ENCODE measurements around the gene COL4A6. TPM values are rescaled to one million over a fixed set of nuclear protein-coding genes. Genes with fewer than 3 reads are reported as not detected.

Gene COL4A6
- total RNA-seq, 2 experiments from 2014 or later = not detected

GRCh38 chrX:108341947-108342346, 96.3 kb downstream of the COL4A6 start:
- Histone ChIP-seq H3K4me1 (ENCODE audit: insufficient read depth, low read length, poor library complexity, severe bottlenecking) (no peaks in the 10 kb centered on the region), H2AFZ (ENCODE audit: low read length) (no peak overlapping the region), H4K20me1 (ENCODE audit: insufficient read depth, low read length) (no peaks in the 10 kb centered on the region), H3K27ac (ENCODE audit: low read depth, low read length, poor library complexity, severe bottlenecking) (no peak overlapping the region), H3K4me2 (ENCODE audit: low read length) (no peak overlapping the region), H3K36me3 (ENCODE audit: insufficient read depth, low read length) (no peaks in the 10 kb centered on the region), H3K4me3 (ENCODE audit: low read depth, low read length, poor library complexity, severe bottlenecking) (no peak overlapping the region), H3K79me2 (ENCODE audit: insufficient read depth, low read depth, low read length) (no peaks in the 10 kb centered on the region), H3K9me3 (ENCODE audit: low read length) (no peaks in the 10 kb centered on the region), H3K9me2 (ENCODE audit: insufficient read depth, low read length) (no peaks in the 10 kb centered on the region)
- CTCF ChIA-PET (ENCODE audit: unreplicated experiment) = no interaction called here
- POLR2A ChIA-PET = no interaction called here
- intact Hi-C loops (cut with micrococcal nuclease; ENCODE audit: unreplicated experiment) = no loop called here
- TF ChIP-seq EZH2phosphoT487 (IDR thresholded peaks at IDR 0.05; ENCODE audit: borderline replicate concordance, low read depth, low read length) (no peak), CTCF (conservative IDR thresholded peaks at IDR 0.05; ENCODE audit: low read length) (no peak)
- BruUV-seq (replicated peaks) = no TSS peak
- no peak for DNase-seq (ENCODE audit: low spot score)

- CTCF ChIA-PET (ENCODE audit: unreplicated experiment) = no interaction called here
- Histone ChIP-seq H3K9me2 (ENCODE audit: insufficient read depth, low read length) (no peaks in the 10 kb centered on the region), H3K9me3 (ENCODE audit: low read length) (no peaks in the 10 kb centered on the region), H3K79me2 (ENCODE audit: insufficient read depth, low read depth, low read length) (no peaks in the 10 kb centered on the region), H3K4me3 (ENCODE audit: low read depth, low read length, poor library complexity, severe bottlenecking) (no peak overlapping the region), H3K27ac (ENCODE audit: low read depth, low read length, poor library complexity, severe bottlenecking) (no peak overlapping the region), H3K4me1 (ENCODE audit: insufficient read depth, low read length, poor library complexity, severe bottlenecking) (no peaks in the 10 kb centered on the region), H3K4me2 (ENCODE audit: low read length) (no peak overlapping the region), H2AFZ (ENCODE audit: low read length) (no peak overlapping the region), H4K20me1 (ENCODE audit: insufficient read depth, low read length) (no peaks in the 10 kb centered on the region), H3K36me3 (ENCODE audit: insufficient read depth, low read length) (no peaks in the 10 kb centered on the region)
- intact Hi-C loops (cut with micrococcal nuclease; ENCODE audit: unreplicated experiment) = no loop called here
- TF ChIP-seq CTCF (conservative IDR thresholded peaks at IDR 0.05; ENCODE audit: low read length) (no peak), EZH2phosphoT487 (IDR thresholded peaks at IDR 0.05; ENCODE audit: borderline replicate concordance, low read depth, low read length) (no peak)
- no peak for DNase-seq (ENCODE audit: low spot score)
- no TSS peak for BruUV-seq (replicated peaks)
- POLR2A ChIA-PET = no interaction called here
Observed at GRCh38 chrX:108332281-108332680, 105.9 kb downstream of the COL4A6 start.

- Histone ChIP-seq H2AFZ (ENCODE audit: low read length) (no peak overlapping the region), H3K27ac (ENCODE audit: low read depth, low read length, poor library complexity, severe bottlenecking) (no peak overlapping the region), H3K79me2 (ENCODE audit: insufficient read depth, low read depth, low read length) (no peaks in the 10 kb centered on the region), H4K20me1 (ENCODE audit: insufficient read depth, low read length) (no peaks in the 10 kb centered on the region), H3K4me2 (ENCODE audit: low read length) (no peak overlapping the region), H3K4me3 (ENCODE audit: low read depth, low read length, poor library complexity, severe bottlenecking) (no peak overlapping the region), H3K4me1 (ENCODE audit: insufficient read depth, low read length, poor library complexity, severe bottlenecking) (no peaks in the 10 kb centered on the region), H3K9me3 (ENCODE audit: low read length) (no peaks in the 10 kb centered on the region), H3K9me2 (ENCODE audit: insufficient read depth, low read length) (no peaks in the 10 kb centered on the region), H3K36me3 (ENCODE audit: insufficient read depth, low read length) (no peaks in the 10 kb centered on the region)
- TF ChIP-seq EZH2phosphoT487 (IDR thresholded peaks at IDR 0.05; ENCODE audit: borderline replicate concordance, low read depth, low read length) (no peak), CTCF (conservative IDR thresholded peaks at IDR 0.05; ENCODE audit: low read length) (no peak)
- POLR2A ChIA-PET = no interaction called here
- no peak for DNase-seq (ENCODE audit: low spot score)
- intact Hi-C loops (cut with micrococcal nuclease; ENCODE audit: unreplicated experiment) = no loop called here
- no TSS peak for BruUV-seq (replicated peaks)
- CTCF ChIA-PET (ENCODE audit: unreplicated experiment) = no interaction called here
Observed at GRCh38 chrX:108331126-108331909, 106.9 kb downstream of the COL4A6 start.

All from OCI-LY7 (cell line).